NCI-H2227 (cell line): ENCODE results near the gene SH3YL1.

Experiments
- DNase-seq: peaks from one replicate; lab custom pipeline; 2025; ENCODE audit not compliant: unreplicated experiment; lab: John Stamatoyannopoulos, UW

Gene SH3YL1

GRCh38 chr2:263774-264492 lies at the start of gene SH3YL1:
TSS of gene SH3YL1 (minus strand) at chr2:264032. CDS start at chr2:263984, 48 bp downstream.
- peak; percentile 40 for DNase-seq

- no peak for DNase-seq
Observed at GRCh38 chr2:310994-311393, 47.2 kb upstream of the SH3YL1 start.

GRCh38 chr2:309954-310510 lies 46.2 kb upstream of the SH3YL1 start:
- DNase-seq, result no peak

- no peak for DNase-seq
Observed at GRCh38 chr2:309148-309953, 45.5 kb upstream of the SH3YL1 start.

- no peak for DNase-seq
Observed at GRCh38 chr2:305366-305765, 41.5 kb upstream of the SH3YL1 start.

GRCh38 chr2:296354-296753 lies 32.5 kb upstream of the SH3YL1 start:
- no peak for DNase-seq

GRCh38 chr2:295090-295489 lies 31.3 kb upstream of the SH3YL1 start:
- DNase-seq, result no peak

GRCh38 chr2:290090-290722 lies 26.4 kb upstream of the SH3YL1 start:
- peak; percentile 69 for DNase-seq

- no peak for DNase-seq
Observed at GRCh38 chr2:289362-290089, 25.7 kb upstream of the SH3YL1 start.

- DNase-seq, result no peak
Observed at GRCh38 chr2:288758-289361, 25.0 kb upstream of the SH3YL1 start.

- DNase-seq, result peak; percentile 19
Observed at GRCh38 chr2:287911-288757, 24.3 kb upstream of the SH3YL1 start, which contains the start of gene ALKAL2. TSS of gene ALKAL2 (minus strand) at chr2:288091. CDS start at chr2:287835, 256 bp downstream.

GRCh38 chr2:287471-287885 lies 23.6 kb upstream of the SH3YL1 start:
- DNase-seq, result peak; percentile 21

GRCh38 chr2:286774-287392 lies 23.1 kb upstream of the SH3YL1 start:
- DNase-seq, result no peak

GRCh38 chr2:286035-286434 lies 22.2 kb upstream of the SH3YL1 start:
- no peak for DNase-seq

- DNase-seq, result no peak
Observed at GRCh38 chr2:285531-285930, 21.7 kb upstream of the SH3YL1 start.

- DNase-seq, result no peak
Observed at GRCh38 chr2:284896-285492, 21.2 kb upstream of the SH3YL1 start.

- DNase-seq, result no peak
Observed at GRCh38 chr2:283996-284794, 20.4 kb upstream of the SH3YL1 start.
